NCI-H748 treated with DMSO at 0.1 percent for 48 hours (cell line): ENCODE measurements around the gene FRZB.
A peak's percentile ranks its signal among the peaks of the same experiment; 100 is the strongest.
"Not testable (repeated sequence)": the region's sequence is repeated elsewhere in the genome, so short reads cannot be mapped to it uniquely, and the experiment has no call there.

Experiments used
- DNase-seq: peaks from one replicate; lab custom pipeline; 2025; lab: John Stamatoyannopoulos, UW

Gene FRZB

GRCh38 chr2:182890773-182891378 lies 24.4 kb upstream of the FRZB start:
- DNase-seq = no peak

- DNase-seq = no peak
These were observed 23.9 kb upstream of the FRZB start for GRCh38 chr2:182890305-182890704.

DNA sequence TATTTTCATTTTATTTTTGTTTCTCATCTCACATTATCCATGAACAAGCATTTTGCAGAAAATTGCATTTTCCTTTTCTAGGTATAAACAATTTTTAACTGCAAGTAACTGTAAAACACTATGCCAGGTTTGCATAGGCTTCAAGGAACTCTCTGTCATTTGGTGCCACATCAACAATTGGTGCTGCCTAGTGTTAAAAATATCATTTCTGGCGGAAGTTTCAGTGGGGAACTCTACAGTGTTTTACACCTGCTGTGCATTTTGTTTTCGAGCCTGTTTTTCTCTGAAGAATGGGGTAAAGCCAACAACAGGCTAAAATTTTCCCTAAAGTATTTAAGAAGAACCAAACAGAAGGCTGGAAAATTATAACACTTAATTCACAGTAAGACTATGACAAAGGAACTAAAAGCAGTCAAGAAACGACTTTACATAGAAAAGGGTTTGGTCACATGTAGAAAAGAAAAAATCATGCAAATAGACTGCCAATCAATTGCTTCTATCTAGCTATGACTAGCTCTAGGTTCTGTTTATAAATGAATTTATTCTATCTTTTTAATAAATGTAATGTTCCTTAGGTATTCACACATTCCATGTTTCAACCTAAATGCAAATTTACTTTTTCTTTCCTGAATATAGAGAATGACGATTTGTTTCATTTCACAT lies 21.4 kb upstream of the FRZB start:
- no peak for DNase-seq

- DNase-seq = no peak
These were observed 20.7 kb upstream of the FRZB start for GRCh38 chr2:182887093-182887492.

DNA sequence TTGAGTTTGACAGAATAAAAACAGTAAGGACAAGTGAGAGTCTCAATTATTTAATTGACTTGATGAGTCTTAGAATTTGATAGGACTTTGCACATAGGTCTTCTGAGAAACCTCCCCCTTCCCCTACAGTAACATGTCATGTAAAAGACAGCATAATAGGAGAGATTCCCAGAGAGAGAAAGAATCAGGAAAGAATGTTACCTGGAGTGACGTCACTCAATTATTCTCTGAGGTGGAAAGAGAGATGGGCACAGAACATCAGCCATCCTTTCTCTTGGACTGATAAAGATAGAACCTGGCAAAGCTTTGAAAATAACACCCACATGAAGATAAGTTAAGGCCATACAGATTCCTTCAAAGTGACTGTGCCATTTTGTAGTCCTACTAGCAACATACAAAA lies 19.3 kb upstream of the FRZB start:
- no peak for DNase-seq

DNA sequence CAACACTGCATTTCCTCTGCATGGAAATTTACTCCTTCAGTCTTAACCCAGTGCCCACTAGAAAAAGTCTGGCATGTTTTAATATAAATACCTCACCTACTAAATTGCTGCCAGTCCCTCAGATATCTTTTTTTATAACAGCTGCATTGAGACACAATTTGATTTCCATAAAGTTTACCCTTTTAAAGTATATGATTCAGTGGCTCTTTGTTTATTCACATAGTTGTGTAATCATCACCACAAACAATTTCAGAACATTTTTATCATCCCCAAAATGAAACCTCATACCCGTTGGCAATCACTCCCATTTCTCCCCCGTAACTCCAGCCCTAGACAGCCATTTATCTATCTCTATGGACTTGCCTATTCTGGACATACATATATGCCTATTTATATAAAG lies 17.0 kb upstream of the FRZB start:
- DNase-seq = no peak

DNA sequence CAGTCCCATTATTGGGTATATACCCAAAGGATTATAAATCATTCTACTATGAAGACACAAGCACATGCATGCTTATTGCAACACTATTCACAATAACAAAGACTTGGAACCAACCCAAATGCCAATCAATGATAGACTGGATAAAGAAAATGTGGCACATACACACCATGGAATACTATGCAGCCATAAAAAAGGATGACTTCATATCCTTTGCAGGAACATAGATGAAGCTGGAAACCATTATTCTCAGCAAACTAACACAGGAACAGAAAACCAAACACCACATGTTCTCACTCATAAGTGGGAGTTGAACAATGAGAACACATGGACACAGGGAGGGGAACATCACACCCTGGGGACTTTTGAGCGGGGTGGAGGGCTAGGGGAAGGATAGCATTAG lies 13.7 kb upstream of the FRZB start:
- DNase-seq = not testable (repeated sequence)

GRCh38 chr2:182876653-182877052 lies 10.2 kb upstream of the FRZB start:
- not testable (repeated sequence) for DNase-seq

DNA sequence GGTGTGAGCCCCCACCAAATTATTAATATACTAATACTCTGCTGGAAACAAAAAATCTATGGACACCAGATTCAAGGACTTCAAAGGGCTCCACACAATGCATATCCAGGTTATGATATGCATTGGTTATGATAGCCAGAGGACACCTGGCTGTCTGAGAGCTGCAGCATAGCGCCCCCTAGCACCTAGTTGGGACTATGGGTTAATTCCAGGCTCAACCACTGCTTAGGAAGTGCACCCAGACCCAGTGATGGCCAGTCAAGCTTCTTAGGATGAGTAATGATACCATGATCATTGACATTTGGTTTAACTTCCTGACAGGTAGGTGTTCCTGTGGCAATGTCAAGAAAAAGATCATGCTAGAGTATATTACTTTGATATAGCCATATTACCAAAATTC lies 3.8 kb upstream of the FRZB start:
- DNase-seq = peak; percentile 71

GRCh38 chr2:182868054-182868796 lies 1.8 kb upstream of the FRZB start:
- no peak for DNase-seq

- no peak for DNase-seq
These were observed 1.1 kb upstream of the FRZB start for GRCh38 chr2:182867426-182868053.

DNA sequence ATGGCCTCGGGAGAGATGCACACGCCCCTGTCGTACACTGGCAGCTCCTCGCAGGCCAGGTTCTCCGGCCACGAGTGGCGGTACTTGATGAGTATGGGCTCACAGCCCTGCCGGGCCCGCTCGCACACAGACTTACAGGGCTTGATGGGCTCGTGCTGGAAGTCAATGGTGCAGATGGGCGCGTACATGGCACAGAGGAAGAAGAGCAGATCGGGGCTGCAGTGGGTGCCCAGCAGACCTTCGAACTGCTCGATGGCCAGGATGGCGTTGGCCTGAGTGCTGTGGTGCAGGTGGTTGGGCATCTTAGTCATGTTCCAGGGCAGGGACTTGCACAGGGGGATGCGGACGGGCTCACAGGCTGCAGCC lies 359 bp downstream of the FRZB start:
- peak; percentile 58 for DNase-seq

DNA sequence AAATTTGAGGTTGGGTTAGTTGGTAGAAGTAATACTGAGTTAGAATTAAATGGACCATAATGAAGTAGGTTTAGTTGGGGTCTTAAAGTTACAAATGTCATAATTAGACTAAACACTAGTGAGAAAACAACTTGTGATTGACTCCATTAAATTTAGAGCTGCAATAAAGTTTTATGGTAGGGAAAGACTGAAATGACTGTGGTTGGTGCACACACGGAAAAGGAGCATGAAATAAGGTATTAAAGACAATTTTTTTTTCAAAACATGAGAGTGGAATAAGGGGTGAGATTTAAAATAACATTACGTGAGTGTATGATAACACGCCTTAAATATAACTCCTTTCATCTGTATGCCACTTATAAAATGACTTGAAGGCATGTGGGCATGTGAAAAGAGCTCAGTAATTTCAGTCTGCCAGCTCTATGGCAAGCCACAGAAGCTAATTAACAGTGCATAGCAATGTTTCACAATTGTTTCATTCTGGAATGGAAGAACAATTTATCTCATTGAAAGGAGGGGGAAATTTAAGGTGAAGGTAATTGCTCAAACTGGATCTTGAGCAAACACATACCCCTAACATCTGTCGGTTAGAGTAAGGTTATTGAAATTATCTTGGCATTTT lies 1.4 kb downstream of the FRZB start:
- DNase-seq = no peak

DNA sequence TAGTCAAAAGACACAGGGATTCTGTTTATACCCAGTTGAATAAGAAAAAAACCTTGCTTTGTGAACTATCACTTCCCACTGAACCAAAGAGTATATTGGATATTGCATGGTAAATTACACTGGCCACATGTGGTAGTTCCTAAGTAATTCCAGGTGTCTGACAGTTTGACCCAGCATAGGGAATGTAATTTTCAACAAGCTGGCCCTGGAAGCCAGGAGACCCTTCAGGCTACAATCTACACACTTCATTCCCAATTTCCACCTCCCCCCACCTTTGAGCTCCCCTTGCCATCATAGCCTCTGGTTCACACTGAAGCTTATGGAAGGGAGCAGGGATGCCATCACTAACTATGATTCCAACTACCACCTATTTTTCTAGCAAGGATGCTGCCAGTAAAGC lies 2.8 kb downstream of the FRZB start:
- no peak for DNase-seq

GRCh38 chr2:182862091-182862490 lies 4.3 kb downstream of the FRZB start:
- DNase-seq = no peak

DNA sequence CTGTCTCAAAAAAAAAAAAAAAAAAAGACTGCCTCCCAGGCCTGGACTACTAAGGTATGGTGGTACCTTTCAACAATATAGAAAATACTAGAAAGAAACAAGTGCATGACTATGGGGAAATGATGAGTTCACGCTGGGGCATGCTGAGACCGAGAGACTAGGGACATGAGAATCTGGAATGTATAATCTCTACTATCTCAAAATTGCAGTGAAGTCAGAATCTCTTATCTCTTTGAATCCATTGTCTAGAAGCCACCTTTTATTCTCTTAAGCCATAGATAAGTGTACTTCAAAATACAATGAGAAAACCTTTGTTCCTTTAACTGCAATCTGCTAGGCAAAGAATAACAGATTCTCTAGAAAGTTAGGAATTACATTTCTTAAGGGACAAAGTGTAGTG lies 5.6 kb downstream of the FRZB start:
- DNase-seq = no peak

- DNase-seq = no peak
These were observed 7.8 kb downstream of the FRZB start for GRCh38 chr2:182858671-182859070.

DNA sequence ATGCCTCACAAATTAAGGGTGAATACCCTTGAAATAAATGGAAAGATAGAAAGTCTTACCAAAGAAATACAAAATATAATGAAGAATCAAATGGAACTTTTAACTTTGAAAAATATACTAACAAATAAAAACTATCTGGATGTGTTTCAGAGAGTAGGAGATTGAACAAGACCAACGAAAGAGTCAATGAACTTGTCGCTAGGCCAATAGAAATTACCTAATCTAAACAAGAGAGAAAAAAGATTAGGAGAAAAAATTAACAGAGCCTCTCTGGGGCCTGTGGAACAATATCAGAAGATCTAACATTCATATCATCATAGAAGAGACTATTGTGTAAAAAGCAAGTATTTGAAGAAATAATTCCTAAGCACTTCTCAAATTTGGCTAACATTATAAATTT lies 11.1 kb downstream of the FRZB start:
- DNase-seq = no peak

- DNase-seq = no peak
These were observed 11.9 kb downstream of the FRZB start for GRCh38 chr2:182854375-182855105.

DNA sequence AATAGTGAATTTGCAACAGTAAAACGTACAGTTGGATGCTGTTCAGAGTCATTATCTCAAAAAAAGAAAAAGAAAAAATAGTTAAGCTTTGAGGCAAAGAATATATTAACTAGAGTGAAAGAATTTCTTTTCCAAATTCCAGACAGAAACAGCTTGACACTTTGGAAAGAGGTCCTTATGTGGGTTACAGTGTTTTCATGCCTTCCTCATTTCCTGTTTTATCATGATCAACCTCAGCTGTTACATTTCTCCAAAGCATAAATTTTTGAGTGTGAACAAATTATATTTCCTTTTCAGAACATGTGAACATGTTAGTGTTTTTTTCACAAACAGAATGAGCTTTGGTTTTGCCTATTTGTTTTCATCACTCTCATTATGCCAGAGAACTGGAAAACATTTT lies 13.6 kb downstream of the FRZB start:
- no peak for DNase-seq

DNA sequence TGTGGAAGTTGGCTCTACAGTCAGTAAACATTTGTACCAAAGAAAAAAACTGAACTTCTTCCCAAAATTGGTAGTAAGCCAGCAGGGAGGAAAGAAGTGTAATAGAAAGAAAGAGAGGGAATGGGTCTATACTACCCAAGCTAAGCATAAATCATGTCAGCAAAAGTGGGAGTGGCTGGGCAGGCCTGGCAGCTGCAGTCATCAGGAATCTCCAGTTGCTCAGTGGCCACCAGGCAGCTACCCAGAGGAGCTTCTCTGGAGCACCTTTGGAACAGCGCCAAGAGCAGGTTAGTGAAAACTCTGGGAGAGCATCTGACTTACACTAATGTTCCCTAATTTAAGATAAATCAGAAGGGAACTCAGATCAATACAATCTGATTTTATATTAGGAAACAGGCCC lies 14.3 kb downstream of the FRZB start:
- peak; percentile 64 for DNase-seq
